Activated CD4-positive, CD25-positive, alpha-beta regulatory T cell treated with anti-CD3 and anti-CD28 coated beads, Interleukin-2, amount 50 U/mL, for 72 hours (primary cell): ENCODE measurements around the gene NCAPD2.

Experiments
- DNase-seq: peaks from one replicate; pipeline ENCODE4 v3.0.0; 2021

NCAPD2 gene

GRCh38 chr12:6493497-6494257, at the start of gene NCAPD2:
Gene NCAPD2 (plus strand): TSS chr12:6494102. CDS start chr12:6495099, 997 bp downstream.
- peak; percentile 91 for DNase-seq

- no peak for DNase-seq
Measured at GRCh38 chr12:6444704-6445688, 48.9 kb upstream of the NCAPD2 start, which contains the start of gene CD27. Gene CD27 (plus strand): TSS chr12:6444955. CDS start chr12:6445096, 141 bp downstream.

GRCh38 chr12:6450091-6450868, 43.6 kb upstream of the NCAPD2 start:
- DNase-seq = no peak

GRCh38 chr12:6450869-6451347, 43.0 kb upstream of the NCAPD2 start:
- DNase-seq = no peak

GRCh38 chr12:6451348-6452244, 42.3 kb upstream of the NCAPD2 start, which contains the start of gene TAPBPL:
Gene TAPBPL (plus strand): TSS chr12:6452042. CDS start chr12:6452249, 207 bp downstream.
- DNase-seq = peak; percentile 71

GRCh38 chr12:6452245-6452943, 41.5 kb upstream of the NCAPD2 start:
- DNase-seq = no peak

GRCh38 chr12:6452944-6453630, 40.8 kb upstream of the NCAPD2 start:
- no peak for DNase-seq

GRCh38 chr12:6457220-6457945, 36.5 kb upstream of the NCAPD2 start:
- no peak for DNase-seq

GRCh38 chr12:6458281-6459003, 35.5 kb upstream of the NCAPD2 start:
- no peak for DNase-seq

- DNase-seq = no peak
Measured at GRCh38 chr12:6459004-6459337, 34.9 kb upstream of the NCAPD2 start.

GRCh38 chr12:6460751-6461371, 33.0 kb upstream of the NCAPD2 start:
- no peak for DNase-seq

GRCh38 chr12:6461401-6462233, 32.3 kb upstream of the NCAPD2 start:
- peak; percentile 71 for DNase-seq

- no peak for DNase-seq
Measured at GRCh38 chr12:6462234-6462995, 31.5 kb upstream of the NCAPD2 start.

- no peak for DNase-seq
Measured at GRCh38 chr12:6463216-6463615, 30.7 kb upstream of the NCAPD2 start.

- no peak for DNase-seq
Measured at GRCh38 chr12:6463858-6464257, 30.0 kb upstream of the NCAPD2 start.

- no peak for DNase-seq
Measured at GRCh38 chr12:6464531-6464930, 29.4 kb upstream of the NCAPD2 start.
